NCI-H1694 treated with DMSO at 0.1 percent for 48 hours (cell line): Measurements from ENCODE around the gene NFYA.

Source experiments
- DNase-seq: peaks from one replicate; lab custom pipeline; 2025; lab: John Stamatoyannopoulos, UW

NFYA gene

GRCh38 chr6:41047306-41047705 lies 25.5 kb upstream of the NFYA start:
- DNase-seq: no peak

- DNase-seq: no peak
Observed at GRCh38 chr6:41047745-41048732, 24.7 kb upstream of the NFYA start.

- no peak for DNase-seq
Observed at GRCh38 chr6:41049521-41049920, 23.3 kb upstream of the NFYA start.

GRCh38 chr6:41049955-41050354 lies 22.8 kb upstream of the NFYA start:
- no peak for DNase-seq

- no peak for DNase-seq
Observed at GRCh38 chr6:41050536-41050935, 22.2 kb upstream of the NFYA start.

GRCh38 chr6:41051873-41052272 lies 20.9 kb upstream of the NFYA start:
- no peak for DNase-seq

- peak; percentile 34 for DNase-seq
Observed at GRCh38 chr6:41053041-41053440, 19.7 kb upstream of the NFYA start, which contains the start of gene APOBEC2. Gene APOBEC2, plus strand, starts transcription at chr6:41053202. Its CDS starts 146 bp downstream, at chr6:41053348.

GRCh38 chr6:41054511-41054910 lies 18.3 kb upstream of the NFYA start:
- no peak for DNase-seq

- peak; percentile 30 for DNase-seq
Observed at GRCh38 chr6:41055149-41055548, 17.6 kb upstream of the NFYA start.

- no peak for DNase-seq
Observed at GRCh38 chr6:41056768-41057490, 15.8 kb upstream of the NFYA start.

GRCh38 chr6:41058783-41059181 lies 14.0 kb upstream of the NFYA start:
- DNase-seq: no peak

- DNase-seq: no peak
Observed at GRCh38 chr6:41059556-41059955, 13.2 kb upstream of the NFYA start.

GRCh38 chr6:41061196-41061726 lies 11.5 kb upstream of the NFYA start:
- DNase-seq: no peak

- no peak for DNase-seq
Observed at GRCh38 chr6:41062056-41062455, 10.7 kb upstream of the NFYA start.

GRCh38 chr6:41063884-41064285 lies 8.9 kb upstream of the NFYA start:
- DNase-seq: no peak

GRCh38 chr6:41064841-41065240 lies 7.9 kb upstream of the NFYA start:
- no peak for DNase-seq

- DNase-seq: no peak
Observed at GRCh38 chr6:41065550-41066026, 7.2 kb upstream of the NFYA start.

GRCh38 chr6:41066867-41067304 lies 5.9 kb upstream of the NFYA start:
- DNase-seq: peak; percentile 67

GRCh38 chr6:41071501-41071922 lies 1.3 kb upstream of the NFYA start:
- DNase-seq: peak; percentile 42

GRCh38 chr6:41071923-41072835 lies 595 bp upstream of the NFYA start, which contains the start of gene OARD1:
Gene OARD1, minus strand, starts transcription at chr6:41072356. Its CDS starts 722 bp downstream, at chr6:41071634.
- DNase-seq: peak; percentile 99
